CD4-positive, alpha-beta T cell treated with Interleukin-1 beta for 1 hour (primary cell): Measurements from ENCODE around the gene PRR30.

Experiments used
- DNase-seq, 2 donors: peaks; one replicate each; pipeline ENCODE4 v3.0.0-alpha.2; 2020 to 2022

PRR30 gene

GRCh38 chr2:27152796-27153464 is 13.7 kb upstream of the PRR30 start:
- DNase-seq = no peak

GRCh38 chr2:27152102-27152795 is 13.0 kb upstream of the PRR30 start:
- DNase-seq = no peak

GRCh38 chr2:27150639-27151230 is 11.5 kb upstream of the PRR30 start:
- no peak for DNase-seq

GRCh38 chr2:27149570-27150405 is 10.6 kb upstream of the PRR30 start:
- no peak for DNase-seq

- no peak for DNase-seq
Measured at GRCh38 chr2:27148801-27149439, 9.7 kb upstream of the PRR30 start, which contains the start of gene TCF23. Gene TCF23, plus strand, starts transcription at chr2:27149004. Its CDS starts 130 bp downstream, at chr2:27149134.

- DNase-seq = no peak
Measured at GRCh38 chr2:27147935-27148334, 8.7 kb upstream of the PRR30 start.

- no peak for DNase-seq
Measured at GRCh38 chr2:27145682-27146081, 6.5 kb upstream of the PRR30 start.

GRCh38 chr2:27143285-27143684 is 4.1 kb upstream of the PRR30 start:
- no peak for DNase-seq

GRCh38 chr2:27138111-27138510 is 1.1 kb downstream of the PRR30 start:
- DNase-seq = no peak

- no peak for DNase-seq
Measured at GRCh38 chr2:27137322-27137935, 1.8 kb downstream of the PRR30 start.

- DNase-seq = no peak
Measured at GRCh38 chr2:27136751-27137150, 2.5 kb downstream of the PRR30 start.

- DNase-seq = no peak
Measured at GRCh38 chr2:27135478-27135955, 3.7 kb downstream of the PRR30 start.

GRCh38 chr2:27134781-27135477 is 4.3 kb downstream of the PRR30 start:
- DNase-seq = no peak

GRCh38 chr2:27133905-27134780 is 5.1 kb downstream of the PRR30 start, which contains the start of gene PREB:
Gene PREB, minus strand, starts transcription at chr2:27134636. Its CDS starts 215 bp downstream, at chr2:27134421.
- DNase-seq = peak; percentile 98

GRCh38 chr2:27133195-27133875 is 5.9 kb downstream of the PRR30 start:
- DNase-seq = no peak

- no peak for DNase-seq
Measured at GRCh38 chr2:27131429-27131828, 7.8 kb downstream of the PRR30 start.

GRCh38 chr2:27130396-27130795 is 8.8 kb downstream of the PRR30 start:
- no peak for DNase-seq

GRCh38 chr2:27128668-27129571 is 10.3 kb downstream of the PRR30 start:
- DNase-seq = no peak
